AG09309 (cell line): ENCODE measurements around the gene GRK5.
A peak's percentile ranks its signal among the peaks of the same experiment; 100 is the strongest.
"Not testable (repeated sequence)": the region's sequence is repeated elsewhere in the genome, so short reads cannot be mapped to it uniquely, and the experiment has no call there.

Source experiments
- DNase-seq: peaks from one replicate; pipeline ENCODE4 v3.0.0-alpha.2; 2010; ENCODE audit warnings: low read depth
- H3K4me3 ChIP-seq: 2 replicates; pipeline ENCODE4 v1.5.1; 2011; ENCODE audit warnings: mild to moderate bottlenecking, low read depth, low read length, moderate library complexity; ENCODE audit not compliant: control insufficient read depth
- CTCF ChIP-seq: IDR thresholded peaks from 2 replicates; pipeline ENCODE4 v1.5.1; 2011; ENCODE audit warnings: mild to moderate bottlenecking, low read depth, low read length, inconsistent platforms; ENCODE audit not compliant: insufficient read depth, control insufficient read depth; ENCODE audit errors: missing control alignments

Gene GRK5

GRCh38 chr10:119166564-119166963 lies 40.8 kb upstream of the GRK5 start:
- TF ChIP-seq CTCF, result no peak
- H3K4me3 ChIP-seq, result no peak overlapping the region
- no peak for DNase-seq

DNA sequence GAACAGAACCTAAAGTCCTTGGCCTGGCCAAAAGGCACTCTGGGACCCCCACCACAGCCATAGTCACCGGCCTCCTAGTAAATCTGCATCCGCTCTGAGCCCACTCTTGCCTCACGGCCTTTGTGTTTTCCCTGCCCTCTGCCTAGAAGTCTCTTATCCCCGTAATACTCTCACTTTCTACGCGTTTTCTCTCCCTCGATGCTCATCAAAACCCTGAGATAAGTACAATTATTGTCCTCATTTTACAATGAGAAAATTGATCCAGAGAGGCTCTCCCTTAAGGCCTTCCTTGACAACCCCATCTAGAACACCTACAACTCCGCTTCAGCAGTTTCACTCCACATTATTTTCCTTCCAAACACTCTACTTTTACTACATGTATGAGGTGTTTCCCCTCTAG lies 40.3 kb upstream of the GRK5 start:
- no peak for DNase-seq
- H3K4me3 ChIP-seq, result no peak overlapping the region
- no peak for TF ChIP-seq CTCF

DNA sequence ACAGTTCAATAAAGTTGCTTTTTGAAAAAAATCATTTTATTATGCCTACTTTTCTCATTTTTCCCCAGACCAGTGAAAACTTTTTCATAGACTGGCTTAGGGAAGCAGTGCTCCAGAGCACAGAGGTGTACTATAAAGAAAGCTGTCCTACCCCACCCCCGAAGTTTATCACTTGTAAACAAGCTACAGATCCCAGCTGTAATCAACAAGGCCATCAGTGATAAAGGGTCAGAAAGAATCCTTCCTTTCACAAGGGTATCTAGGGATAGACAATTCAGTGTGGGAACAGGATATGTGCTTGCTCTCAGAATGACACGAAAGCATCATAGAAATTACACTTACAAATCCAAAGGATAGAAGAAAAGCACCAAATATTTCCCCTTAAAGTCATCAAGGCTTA lies 33.3 kb upstream of the GRK5 start:
- TF ChIP-seq CTCF, result no peak

GRCh38 chr10:119176166-119176565 lies 31.2 kb upstream of the GRK5 start:
- no peak for DNase-seq
- no peak overlapping the region for H3K4me3 ChIP-seq
- no peak for TF ChIP-seq CTCF

More for the DNA sequence above, 33.3 kb upstream of the GRK5 start:
- DNase-seq, result no peak
- H3K4me3 ChIP-seq, result no peak overlapping the region

DNA sequence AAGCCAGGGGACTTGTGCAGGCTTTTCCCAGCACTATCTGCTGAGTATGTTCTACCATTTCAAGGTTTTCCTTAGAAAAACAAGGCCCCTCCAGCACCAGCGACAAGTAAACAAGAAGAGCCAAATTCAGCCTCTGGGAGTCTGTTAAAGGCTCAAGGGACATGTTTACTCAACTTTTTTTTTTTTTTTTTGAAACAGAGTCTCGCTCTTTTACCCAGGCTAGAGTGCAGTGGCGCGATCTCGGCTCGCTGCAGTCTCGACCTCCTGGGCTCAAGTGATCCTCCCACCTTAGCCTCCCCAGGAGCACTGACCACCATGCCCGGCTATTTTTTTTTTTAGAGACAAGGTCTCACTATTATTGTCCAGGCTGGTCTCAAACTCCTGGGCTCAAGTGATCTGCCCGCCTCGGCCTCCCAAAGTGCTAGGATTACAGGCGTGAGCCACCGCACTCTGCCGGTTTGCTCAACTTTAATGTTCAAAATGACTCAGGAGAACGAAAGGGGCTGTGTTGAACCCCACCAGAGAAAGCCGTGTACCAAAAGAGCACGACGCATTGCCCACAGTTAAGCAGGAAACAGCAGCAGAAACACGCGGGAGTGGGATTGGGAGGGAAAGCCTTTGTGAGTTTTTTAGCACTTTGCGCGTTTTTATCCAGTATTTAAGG lies 29.5 kb upstream of the GRK5 start:
- no peak for DNase-seq
- peak overlapping the region; percentile 98 for H3K4me3 ChIP-seq
- TF ChIP-seq CTCF, result no peak

GRCh38 chr10:119178372-119179119 lies 28.8 kb upstream of the GRK5 start, which contains the start of gene PRDX3:
TSS of gene PRDX3 (minus strand) at chr10:119178812. CDS start at chr10:119178790, 22 bp downstream.
- peak within 1 kb of the TSS; percentile 98 for H3K4me3 ChIP-seq
- TF ChIP-seq CTCF, result peak; percentile 17
- DNase-seq, result no peak

DNA sequence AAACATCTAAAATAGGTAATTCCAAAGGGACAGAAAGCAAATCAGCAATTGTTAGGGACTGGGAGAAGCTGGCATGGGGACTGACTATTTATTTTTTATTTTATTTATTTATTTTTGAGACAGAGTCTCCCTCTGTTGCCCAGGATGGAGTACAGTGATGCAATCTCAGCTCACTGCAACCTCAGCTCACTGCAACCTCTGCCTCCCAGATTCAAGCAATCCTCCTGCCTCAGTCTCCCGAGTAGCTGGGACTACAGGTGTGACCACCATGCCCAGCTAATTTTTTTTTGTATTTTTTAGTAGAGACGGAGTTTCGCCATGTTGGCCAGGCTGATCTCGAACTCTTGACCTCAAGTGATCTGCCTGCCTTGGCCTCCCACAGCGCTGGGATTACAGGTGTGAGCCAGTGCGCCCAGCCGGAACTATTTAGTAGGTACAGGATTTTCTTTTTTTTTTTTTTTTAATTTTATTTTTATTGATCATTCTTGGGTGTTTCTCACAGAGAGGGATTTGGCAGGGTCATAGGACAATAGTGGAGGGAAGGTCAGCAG lies 26.4 kb upstream of the GRK5 start:
- DNase-seq, H3K4me3 ChIP-seq: not testable (repeated sequence)
